Hepatocyte (in vitro differentiated cells): ENCODE data around the gene TMEM40.

Experiments used
- CTCF ChIP-seq: fragments of 200-600 bp; sonication (generic); IDR thresholded peaks from 2 replicates; pipeline ENCODE4 v1.5.1; 2016; ENCODE audit warnings: antibody characterized with exemption, mild to moderate bottlenecking; ENCODE audit not compliant: poor library complexity
- EZH2 ChIP-seq: fragments of 200-600 bp; sonication (generic); IDR thresholded peaks from 2 replicates; pipeline ENCODE4 v1.6.1; 2016; ENCODE audit warnings: antibody characterized with exemption, mild to moderate bottlenecking, borderline replicate concordance
- EZH2phosphoT487 ChIP-seq: fragments of 200-600 bp; sonication (generic); IDR thresholded peaks from one replicate; pipeline ENCODE4 v1.6.1; 2018; ENCODE audit warnings: antibody characterized with exemption, mild to moderate bottlenecking, low read depth, moderate library complexity; ENCODE audit not compliant: unreplicated experiment, severe bottlenecking

- no peak for TF ChIP-seq CTCF
- TF ChIP-seq EZH2: no peak
- TF ChIP-seq EZH2phosphoT487: no peak
Observed at GRCh38 chr3:12807066-12807465, 48.0 kb upstream of the TMEM40 start.
